ENCODE measurements around the gene FOXO6.

The FOXO6 gene

DNA sequence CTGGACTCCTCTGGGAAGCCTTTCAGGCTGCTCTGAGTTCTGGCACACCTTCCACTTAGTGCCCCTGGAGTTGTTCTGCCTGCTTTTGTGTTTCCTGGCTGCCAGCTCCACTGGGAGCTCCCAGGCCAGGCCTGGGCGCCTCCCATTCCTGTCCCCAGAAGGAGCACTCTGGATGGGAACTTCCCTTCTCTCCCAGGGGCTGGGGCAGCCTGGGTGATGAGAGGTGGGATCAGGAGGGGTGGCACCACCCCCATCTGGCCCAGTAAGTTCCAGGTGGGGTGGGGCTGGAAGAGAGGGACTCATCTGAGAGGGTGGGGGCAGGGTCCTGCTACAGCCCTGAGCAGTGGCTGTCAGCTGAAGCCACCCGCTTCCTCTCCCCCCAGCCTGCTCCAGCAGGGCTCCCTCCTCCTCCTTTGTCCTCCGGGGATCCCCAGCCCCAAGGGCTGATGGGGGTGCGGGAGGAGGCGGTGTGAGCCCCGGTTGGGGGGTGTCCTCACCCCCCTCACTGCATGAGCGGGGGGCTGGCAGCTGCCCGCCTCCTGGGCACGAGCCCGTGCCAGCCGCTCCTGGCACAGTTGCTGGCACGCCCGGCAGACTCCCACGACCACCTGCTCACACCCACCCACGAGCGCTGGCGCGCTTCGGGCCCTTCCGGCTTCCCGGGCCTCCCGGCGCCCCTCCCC lies 4.7 kb downstream of the FOXO6 start:
- DNase-seq (ENCODE audit: low read depth in 2 of 2), result no peak

DNA sequence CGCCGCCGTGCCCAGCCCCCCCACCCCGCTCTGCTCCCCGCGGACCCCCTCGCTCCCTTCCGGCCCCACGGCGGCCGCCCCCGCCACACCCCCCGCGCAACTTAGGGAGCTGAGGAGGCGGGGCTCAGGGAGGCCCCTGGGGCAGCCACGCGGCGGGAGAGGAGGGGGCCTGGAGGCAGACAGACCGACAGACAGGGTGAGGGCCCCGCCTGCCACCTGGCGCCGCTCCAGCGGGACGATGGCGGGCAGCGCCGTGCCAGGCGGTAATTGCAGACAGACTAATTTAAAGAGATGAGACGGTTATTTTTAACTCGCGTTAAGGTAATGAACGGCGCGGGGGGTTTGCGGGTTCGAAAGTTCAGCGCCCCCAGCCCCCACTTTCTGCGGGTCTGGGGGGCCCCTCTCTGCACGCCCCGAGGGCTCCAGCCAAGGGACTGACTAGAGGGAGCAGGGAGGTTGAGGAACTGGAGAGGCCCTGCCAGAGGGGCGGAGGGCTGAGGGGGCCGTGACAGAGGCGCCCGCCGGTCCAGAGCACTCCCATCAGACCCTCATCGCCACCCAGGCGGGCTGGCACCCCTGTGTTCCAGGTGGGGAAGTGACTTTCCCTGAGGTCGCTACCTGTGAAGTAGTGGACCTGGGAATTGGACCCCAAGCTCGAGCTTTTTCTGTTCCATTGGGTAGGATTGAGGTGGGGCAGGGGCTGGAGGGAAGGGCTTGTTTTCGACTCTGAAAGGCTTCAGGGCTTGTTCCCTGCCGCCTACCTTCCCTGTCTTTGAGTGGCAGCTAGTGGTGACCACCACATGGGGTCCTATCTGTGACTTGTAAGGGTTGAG lies 5.4 kb downstream of the FOXO6 start:
- DNase-seq (ENCODE audit: low read depth in 2 of 2), result no peak

DNA sequence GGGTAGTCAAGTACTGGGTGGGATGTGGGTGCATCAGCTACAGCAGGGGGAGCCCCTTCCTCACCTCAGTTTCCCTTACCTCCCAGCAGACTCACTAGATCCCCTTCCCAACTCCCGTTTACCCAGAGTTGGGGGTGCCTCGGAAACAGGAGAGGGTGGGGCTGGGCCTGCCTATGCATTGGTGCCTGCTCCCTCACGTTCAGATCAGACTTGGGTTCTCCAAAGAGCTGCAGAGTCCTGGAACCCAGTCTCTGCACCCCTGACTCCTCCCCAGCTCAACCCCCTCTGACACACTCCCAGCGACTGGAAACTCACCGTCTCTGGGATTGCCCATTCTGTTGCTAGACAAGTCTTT lies 6.0 kb downstream of the FOXO6 start:
- no peak for DNase-seq (ENCODE audit: low read depth in 2 of 2)

DNA sequence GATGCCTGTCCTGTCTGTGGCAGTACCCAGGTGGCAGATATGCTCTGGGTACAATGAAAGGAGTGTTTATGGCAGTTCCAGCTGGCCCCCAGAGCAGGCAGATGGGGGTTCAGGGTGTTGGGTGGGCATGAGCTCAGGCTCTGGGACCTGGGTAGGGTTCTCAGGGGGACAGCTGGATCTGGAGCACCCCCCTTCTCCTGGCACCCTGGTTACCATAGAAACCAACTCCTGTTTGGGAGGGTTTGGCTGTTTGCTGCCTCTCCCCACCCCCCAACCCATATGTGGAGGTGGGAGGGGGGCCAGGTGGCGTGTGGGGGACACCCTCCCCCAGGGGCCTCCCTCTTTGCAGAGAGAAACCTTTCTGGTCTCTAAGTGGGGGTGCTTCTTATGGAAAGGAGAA lies 7.1 kb downstream of the FOXO6 start:
- no peak for DNase-seq (ENCODE audit: low read depth in 2 of 2)

- DNase-seq (ENCODE audit: low read depth in 2 of 2), result no peak
Observed at GRCh38 chr1:41368801-41369200, 7.6 kb downstream of the FOXO6 start.

GRCh38 chr1:41369531-41369930 lies 8.3 kb downstream of the FOXO6 start:
- no peak for DNase-seq (ENCODE audit: low read depth in 2 of 2)

- DNase-seq (ENCODE audit: low read depth in 2 of 2), result no peak
Observed at GRCh38 chr1:41370225-41370624, 9.0 kb downstream of the FOXO6 start.

GRCh38 chr1:41370756-41371420 lies 9.7 kb downstream of the FOXO6 start:
- DNase-seq (ENCODE audit: low read depth in 2 of 2), result no peak

DNA sequence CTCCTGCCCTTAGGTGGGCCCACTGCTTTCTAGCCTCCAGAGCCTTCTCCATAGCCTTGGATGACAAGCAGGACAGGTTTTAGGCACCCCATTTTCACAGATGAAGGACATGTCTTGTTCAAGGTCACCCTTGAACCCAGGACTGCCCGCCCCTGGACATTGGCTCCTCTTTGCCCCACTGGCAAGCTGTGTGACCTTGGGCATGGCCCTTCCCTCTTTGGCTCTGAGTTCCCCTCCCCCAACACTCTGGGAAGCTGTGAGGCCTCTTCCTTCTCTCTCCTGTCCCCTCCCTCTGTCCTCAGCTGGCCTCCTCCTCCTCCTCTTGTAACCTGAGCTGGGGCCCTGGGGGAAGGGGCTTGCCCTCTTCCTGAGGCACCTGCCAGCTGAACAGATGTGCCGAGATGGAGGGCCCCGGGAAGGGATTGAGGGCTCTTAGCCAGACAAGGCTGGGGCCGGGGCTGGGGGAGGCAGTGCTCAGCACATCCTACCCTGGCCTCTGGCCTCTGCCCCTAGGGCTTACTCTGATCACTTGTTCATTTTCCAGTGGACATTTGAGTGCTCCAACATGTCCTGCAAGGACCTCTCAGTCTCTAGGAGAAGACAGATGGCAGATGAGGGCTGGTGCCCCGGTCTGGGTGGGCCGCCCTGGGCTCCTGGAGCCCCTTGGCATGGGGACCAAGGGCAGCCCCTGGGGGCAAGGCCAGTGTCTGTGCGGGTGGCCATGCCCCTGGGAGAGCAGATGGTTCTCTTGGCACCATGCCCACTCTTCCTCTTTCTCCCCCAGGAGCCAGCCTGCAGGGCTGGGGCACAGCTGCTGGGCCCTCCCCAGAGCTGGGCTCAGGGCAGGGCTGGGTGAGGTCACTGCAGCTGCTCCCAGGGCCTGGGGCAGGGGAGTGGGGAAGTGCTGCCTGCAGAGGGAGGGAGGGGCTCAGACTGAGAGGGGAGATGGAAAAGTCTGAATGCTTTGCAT lies 10.7 kb downstream of the FOXO6 start:
- DNase-seq (ENCODE audit: low read depth in 2 of 2), result no peak

DNA sequence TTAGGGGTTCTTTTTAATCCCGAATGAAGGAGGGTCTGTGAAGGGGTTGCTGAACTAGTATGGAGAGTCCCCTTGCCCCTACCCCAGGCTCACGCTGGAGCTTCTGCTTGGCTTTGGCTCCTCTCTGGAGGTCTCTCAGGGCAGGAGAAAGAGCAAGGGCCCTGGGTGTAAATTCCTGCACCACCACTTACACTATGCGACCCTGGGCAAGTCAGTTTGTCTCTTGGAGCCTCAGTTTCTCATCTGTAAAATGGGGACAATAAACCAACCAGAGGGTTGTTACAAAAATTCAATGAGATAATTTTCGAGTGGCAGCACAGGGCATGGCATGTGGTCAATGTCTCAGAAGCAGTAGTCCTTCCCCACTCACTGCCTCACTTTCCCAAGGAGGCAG lies 11.4 kb downstream of the FOXO6 start:
- no peak for DNase-seq (ENCODE audit: low read depth in 2 of 2)

- DNase-seq (ENCODE audit: low read depth in 2 of 2), result no peak
Observed at GRCh38 chr1:41373373-41373772, 12.1 kb downstream of the FOXO6 start.

DNA sequence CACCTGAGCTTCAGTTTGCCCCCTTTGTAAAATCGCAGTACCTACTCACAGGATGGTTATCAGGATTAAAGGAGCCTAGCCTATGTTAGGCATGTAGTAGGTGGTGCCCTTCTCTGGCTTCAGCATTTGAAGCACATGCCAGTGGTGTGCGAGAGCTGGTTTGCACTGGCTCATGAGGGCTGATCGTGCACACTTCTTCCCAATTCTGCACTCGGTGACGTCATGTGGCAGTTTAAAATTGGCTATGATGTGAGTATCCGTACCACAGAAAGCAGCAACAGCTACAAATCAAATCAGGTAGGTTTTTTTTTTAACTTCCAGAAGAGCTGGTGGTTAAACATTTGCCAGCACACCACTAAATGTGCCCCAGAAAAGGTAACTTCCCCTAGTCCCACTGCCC lies 13.5 kb downstream of the FOXO6 start:
- no peak for DNase-seq (ENCODE audit: low read depth in 2 of 2)

GRCh38 chr1:41377397-41377796 lies 16.2 kb downstream of the FOXO6 start:
- DNase-seq (ENCODE audit: low read depth in 2 of 2), result no peak

- DNase-seq (ENCODE audit: low read depth in 2 of 2), result no peak
Observed at GRCh38 chr1:41378222-41378621, 17.0 kb downstream of the FOXO6 start.

DNA sequence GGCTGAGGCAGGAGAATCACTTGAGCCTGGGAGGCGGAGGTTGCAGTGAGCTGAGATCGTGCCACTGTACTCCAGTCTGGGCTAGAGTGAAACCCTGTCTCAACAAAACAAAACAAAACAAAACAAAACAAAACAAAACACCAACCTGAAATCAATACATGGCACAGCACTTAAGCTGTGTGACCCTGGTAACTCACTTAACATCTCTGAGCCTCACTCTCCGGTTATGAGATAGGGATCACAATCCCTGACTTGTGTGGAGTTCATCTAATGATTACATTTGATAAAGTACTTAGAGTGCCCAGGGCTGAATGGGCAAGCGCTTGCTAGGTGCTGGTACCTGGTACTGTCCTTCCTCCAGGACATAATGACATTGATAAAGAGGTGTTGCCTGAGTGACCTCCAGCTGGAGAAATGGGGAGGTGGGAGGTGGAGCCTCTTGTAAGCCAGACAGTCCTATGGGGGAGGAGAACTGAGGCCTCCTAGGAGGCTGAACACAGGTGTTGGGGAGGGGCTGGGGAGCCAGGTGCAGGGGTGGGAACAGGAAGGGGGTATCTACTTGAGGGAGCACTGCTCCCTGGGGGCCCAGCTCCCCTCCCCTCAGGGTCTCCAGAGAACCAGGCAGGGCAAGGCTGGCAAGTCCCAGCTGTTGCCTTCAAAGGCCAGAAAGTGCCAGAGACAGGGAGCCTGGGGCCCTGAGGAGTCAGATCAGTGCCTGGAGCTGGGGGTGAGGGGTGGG lies 17.9 kb downstream of the FOXO6 start:
- no peak for DNase-seq (ENCODE audit: low read depth in 2 of 2)

- no peak for DNase-seq (ENCODE audit: low read depth in 2 of 2)
Observed at GRCh38 chr1:41379738-41380130, 18.5 kb downstream of the FOXO6 start.

- no peak for DNase-seq (ENCODE audit: low read depth in 2 of 2)
Observed at GRCh38 chr1:41380195-41380594, 19.0 kb downstream of the FOXO6 start.

DNA sequence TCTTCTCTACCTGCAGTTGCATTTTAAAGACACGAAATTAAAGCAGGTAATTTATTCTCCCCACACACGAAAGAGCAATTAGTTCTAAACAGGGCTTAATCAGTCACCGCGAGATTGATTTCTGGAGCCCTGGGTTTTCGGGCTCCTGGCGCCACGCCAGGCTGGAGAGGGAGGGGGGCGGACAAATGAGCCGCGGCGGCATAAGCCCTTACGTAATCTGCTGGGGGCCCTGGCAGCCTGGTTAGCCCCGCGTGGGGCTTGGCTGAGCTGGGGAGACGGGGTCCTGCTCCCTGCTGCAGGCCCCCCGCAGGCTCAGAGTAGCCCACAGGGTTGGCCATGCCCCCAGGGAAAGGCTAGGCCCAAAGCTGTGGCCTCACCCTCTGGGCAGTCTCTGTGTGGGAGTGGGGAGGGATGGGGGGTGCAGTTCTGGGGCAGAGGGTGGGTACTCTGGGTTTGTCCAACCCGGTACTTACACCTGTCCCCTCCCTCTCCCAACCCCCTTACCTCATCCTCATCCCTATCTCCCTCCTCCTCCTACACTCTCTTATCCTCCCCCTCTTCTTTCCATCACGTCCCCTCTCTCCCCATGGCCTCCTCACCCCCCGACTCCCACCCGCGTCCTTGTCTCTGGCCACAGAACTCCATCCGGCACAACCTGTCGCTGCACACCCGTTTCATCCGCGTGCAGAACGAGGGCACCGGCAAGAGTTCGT lies 19.9 kb downstream of the FOXO6 start:
- no peak for DNase-seq (ENCODE audit: low read depth in 2 of 2)

DNA sequence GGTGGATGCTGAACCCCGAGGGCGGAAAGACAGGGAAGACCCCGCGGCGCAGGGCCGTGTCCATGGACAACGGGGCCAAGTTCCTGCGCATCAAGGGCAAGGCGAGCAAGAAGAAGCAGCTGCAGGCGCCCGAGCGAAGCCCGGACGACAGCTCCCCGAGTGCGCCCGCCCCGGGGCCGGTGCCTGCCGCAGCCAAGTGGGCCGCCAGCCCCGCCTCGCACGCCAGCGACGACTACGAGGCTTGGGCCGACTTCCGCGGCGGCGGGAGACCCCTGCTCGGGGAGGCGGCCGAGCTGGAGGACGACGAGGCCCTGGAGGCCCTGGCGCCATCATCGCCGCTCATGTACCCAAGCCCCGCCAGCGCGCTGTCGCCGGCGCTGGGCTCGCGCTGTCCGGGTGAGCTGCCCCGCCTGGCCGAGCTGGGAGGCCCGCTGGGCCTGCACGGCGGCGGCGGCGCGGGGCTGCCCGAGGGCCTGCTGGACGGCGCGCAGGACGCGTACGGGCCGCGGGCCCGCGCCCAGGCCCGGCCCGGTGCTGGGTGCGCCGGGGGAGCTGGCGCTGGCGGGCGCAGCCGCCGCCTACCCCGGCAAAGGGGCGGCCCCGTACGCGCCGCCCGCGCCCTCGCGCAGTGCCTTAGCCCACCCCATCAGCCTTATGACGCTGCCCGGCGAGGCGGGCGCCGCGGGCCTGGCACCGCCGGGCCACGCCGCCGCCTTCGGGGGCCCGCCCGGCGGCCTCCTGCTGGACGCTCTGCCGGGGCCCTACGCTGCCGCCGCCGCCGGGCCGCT lies 20.7 kb downstream of the FOXO6 start:
- peak in 1 of 2 donors; percentile 26 for DNase-seq (ENCODE audit: low read depth in 2 of 2)

Data from stimulated activated CD8-positive, alpha-beta memory T cell treated with anti-CD3 and anti-CD28 coated beads, Interleukin-2, amount 100 ng/mL, for 48 hours (primary cell).